HG03139 (cell line): ENCODE results near the gene LRFN4.
A peak's percentile ranks its signal among the peaks of the same experiment; 100 is the strongest.

Experiments
- ATAC-seq: cut with Tn5 transposase; IDR thresholded peaks from one replicate; pipeline ENCODE4 v1.9.1; 2021; ENCODE audit not compliant: unreplicated experiment

The LRFN4 gene

DNA sequence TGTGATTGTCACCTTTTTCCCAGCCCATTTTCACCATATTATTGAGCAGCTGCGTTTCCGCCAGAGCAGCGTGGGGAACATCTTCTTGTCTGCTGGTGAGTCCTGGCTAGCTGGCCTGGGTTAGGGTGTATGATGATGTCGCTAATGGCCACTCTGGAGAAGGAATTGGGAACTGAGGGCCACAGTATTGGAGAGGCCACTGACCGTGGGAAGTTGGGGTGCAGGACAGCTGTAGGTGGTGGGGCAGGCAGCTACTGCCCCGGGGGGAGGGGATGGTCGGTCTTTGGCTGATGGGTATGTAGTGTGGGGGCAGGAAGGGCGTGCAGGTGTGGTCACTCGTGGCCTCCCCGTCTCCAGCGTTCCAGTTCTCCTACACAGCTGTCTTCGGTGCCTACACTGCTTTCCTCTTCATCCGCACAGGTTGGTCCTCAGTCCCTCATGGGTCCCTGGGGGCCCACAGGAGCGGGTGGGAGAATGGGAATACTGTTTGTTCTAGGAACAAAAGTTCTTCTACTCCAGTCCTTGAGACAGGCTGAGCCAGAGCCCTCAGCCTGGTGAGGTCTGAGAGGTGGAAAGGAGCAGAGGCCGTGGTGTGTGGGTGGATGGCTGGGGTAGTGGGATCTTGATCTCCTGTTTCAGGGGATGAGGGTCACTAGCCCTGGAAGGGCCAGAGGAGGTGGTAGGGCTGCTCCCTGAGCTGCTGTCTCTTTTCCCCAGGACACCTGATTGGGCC is 11.6 kb upstream of the LRFN4 start:
- ATAC-seq, result no peak

DNA sequence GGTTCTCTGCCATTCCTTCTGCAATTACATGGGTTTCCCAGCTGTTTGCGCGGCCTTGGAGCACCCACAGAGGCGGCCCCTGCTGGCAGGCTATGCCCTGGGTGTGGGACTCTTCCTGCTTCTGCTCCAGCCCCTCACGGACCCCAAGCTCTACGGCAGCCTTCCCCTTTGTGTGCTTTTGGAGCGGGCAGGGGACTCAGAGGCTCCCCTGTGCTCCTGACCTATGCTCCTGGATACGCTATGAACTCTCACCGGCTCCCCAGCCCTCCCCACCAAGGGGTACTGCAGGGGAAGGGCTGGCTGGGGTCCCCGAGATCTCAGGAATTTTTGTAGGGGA is 11.0 kb upstream of the LRFN4 start:
- no peak for ATAC-seq

GRCh38 chr11:66846671-66847091 is 10.2 kb upstream of the LRFN4 start:
- no peak for ATAC-seq

GRCh38 chr11:66847461-66848232 is 9.2 kb upstream of the LRFN4 start:
- no peak for ATAC-seq

DNA sequence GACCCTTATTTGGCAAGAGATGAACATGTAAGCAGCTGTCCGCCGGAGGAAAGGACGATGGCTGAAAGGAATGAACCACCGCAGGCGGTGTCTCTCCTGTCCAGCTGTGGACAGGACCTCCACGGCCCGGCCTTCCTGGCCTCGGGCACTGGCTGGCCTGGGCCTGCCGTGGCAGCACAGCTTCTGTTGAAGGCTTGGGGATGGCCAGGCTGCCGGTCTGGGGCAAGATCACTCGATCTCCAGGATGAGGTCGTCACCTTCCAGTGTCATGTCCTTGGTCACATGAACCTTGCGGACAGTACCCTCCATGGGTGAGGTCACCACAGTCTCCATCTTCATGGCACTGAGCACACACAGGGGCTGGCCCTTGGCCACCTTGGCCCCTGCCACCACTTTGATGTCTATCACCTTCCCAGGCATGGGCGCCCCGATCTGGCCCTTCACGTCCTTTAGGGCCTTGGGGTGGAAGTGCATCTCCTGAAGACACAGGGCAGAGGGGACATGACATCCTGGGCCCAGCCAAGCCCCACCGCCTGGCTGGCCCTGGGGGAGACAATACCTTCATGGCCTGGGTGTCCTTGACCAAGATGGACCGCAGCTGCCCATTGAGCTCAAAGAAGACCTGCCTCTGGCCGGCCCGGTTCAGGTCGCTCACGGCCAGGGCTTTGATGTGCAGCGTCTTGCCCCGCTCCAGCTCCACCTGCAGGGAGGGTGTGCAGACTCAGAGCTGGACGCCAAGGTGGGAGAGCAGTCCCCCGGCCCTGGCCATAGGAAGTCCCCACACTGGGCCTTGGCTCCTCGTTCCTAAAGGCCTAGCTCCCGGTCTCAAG is 8.0 kb upstream of the LRFN4 start:
- no peak for ATAC-seq

- no peak for ATAC-seq
These were observed 7.2 kb upstream of the LRFN4 start for GRCh38 chr11:66849501-66850234.

GRCh38 chr11:66850235-66850587 is 6.7 kb upstream of the LRFN4 start:
- no peak for ATAC-seq

DNA sequence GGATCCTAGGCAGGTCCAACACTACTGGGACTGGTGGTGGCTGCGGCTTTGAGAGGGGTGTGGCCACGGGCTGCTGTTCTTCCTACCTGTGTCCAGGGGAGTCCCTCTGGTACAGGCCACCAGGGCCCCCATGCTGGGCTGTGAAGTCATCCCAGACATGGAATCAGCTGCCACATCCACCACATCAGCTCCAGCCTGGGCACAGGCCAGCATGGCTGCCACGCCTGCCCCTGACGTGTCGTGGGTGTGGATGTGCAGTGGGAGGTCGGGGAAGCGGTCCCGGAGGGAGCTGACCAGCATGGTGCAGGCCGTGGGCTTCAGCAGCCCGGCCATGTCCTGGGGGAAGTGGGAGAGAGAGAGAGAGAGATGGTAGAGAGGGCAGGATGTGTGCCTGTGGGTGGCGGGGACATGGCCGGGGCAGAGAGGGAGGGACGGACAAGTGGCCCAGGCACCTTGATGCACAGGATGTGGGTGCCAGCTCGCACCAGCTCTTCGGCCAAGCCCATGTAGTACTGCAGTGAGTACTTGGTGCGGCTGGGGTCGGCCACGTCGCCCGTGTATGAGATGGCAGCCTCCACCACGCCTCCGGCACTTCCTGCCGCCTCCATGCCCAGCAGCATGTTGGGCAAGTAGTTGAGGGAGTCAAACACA is 6.2 kb upstream of the LRFN4 start:
- ATAC-seq, result no peak

DNA sequence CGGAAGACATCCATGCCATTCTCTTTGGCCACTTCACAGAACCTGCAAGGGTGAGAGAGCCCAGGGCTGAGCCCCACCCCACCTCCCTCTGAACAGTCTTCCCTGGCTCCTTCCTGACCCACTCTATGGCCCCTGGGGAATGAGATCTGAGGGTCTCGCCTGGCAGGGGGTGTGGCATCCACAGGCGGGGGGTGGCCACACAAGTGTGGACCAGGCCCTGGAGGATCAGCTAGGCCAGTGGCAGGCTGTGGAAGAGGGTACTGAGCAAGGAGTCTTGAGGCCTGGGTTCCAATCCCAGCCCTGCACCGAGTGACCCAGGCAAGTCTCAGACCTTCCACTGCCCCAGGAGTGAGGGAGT is 5.6 kb upstream of the LRFN4 start:
- no peak for ATAC-seq

DNA sequence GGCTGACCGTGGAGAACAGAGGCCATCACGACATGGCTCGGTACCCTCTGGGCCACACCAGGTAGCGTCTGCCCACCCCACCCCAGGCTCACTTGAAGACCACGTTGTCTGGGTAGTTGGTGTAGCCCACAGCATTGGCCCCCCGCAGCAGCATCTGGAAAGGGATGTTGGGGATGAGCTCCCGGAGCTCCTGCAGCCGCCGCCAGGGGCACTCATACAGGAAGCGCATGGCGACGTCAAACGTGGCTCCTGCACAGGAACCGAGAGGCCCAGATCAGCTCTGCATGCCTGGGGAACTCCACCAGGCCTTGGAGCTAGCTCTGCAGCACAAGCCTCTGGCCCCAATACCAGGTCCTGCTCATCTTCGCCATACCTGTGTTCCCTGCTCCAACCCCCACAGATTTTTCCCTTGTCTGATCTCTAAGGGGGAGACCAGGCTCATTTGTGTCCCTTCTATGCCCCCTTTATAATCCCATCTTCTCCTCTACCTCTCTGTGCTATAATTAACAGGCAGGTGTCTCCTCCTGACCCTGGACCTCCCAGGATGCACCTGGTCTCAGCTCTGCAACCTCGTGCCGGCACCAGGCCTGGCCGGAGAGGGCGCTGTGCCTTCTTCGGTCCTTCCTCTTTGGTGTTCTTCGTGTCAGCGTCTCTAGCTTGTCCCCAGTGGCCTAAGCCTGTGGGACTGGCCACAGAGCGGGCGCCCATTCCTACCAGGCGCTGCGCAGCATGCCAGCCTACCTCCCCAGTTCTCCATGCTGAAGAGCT is 5.0 kb upstream of the LRFN4 start:
- ATAC-seq, result no peak

DNA sequence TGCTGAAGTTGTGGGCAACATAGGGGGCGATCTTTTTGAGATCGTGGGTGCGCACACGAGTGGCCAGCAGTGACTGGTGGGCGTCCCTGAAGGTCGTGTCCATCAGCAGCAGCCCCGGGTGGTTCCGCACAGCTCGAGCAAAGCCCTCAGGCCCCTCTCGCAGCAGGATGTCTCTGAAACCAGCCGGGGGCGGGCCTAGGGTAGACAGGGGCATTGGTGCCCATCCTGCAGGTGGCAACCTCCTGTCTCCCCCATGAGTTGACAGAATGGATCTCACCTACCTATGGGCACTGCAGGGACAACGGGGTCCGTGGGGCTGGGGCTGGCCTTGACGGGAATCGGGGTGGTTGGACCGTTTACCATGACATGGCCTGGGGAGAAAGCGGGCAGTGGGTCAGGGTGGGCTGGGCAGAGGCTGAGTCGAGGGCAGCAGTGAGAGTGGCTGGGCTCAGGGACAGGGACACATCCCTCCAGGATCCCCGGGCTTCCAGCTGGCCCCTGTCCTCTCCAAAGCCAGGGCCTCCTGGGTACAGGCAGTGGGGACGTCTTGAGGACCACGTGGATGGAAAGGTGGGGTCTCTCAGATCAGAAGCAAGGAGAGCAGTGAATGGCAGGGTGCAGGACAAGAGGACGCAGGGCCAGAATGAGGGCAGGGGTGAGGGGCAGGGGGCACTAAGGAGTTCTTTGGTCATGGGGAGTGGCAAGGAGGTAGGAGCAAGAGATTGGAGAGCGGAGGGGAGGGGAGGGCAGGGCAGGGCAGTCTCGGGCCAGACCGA is 4.2 kb upstream of the LRFN4 start:
- ATAC-seq, result no peak

DNA sequence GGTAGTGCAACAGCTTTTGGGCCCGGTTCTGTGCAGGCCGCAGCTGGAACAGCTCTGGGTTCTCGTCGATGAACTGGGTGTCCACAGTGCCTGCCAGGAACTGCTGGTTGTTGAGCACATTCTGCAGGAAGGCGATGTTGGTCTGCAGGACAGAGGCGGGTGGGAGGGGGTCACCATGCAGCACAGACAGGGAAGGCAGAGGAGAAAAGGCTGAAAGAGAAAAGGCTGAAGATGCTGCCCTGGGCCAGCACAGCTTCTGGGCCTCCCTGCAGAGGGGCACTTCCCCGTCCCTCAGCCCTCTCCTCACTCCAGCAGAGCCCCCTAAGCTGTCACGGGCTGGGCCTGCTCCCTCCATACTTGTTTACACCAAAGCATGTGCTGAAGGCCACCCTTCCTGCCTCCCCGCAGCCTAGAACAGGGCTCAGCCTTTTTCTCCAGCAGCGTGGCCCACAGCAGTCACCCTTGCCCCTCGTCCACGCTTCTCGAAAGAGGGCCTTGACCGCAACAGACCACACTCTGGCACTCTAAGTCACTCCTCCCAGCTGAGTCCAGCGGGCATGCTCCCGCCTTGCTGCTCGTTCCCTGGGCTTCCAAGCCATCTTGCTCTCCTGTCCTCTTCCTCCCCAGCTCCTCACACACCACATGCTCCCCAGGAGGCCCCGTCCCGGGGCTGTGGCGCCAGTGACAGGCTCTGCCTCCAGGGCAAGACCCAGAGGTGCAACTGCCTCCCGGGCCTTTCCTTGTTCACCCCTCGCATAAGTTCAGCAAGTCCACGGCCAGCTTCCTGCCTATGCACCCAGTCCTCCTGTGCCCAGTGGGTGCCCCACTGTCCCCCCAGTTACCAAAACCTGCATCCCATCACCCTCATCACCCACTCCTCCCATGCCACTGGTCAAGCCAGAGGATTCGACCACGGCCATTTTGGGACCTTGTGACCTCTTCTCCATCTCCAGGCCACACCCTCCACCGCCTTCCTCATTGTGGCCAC is 3.3 kb upstream of the LRFN4 start:
- no peak for ATAC-seq

DNA sequence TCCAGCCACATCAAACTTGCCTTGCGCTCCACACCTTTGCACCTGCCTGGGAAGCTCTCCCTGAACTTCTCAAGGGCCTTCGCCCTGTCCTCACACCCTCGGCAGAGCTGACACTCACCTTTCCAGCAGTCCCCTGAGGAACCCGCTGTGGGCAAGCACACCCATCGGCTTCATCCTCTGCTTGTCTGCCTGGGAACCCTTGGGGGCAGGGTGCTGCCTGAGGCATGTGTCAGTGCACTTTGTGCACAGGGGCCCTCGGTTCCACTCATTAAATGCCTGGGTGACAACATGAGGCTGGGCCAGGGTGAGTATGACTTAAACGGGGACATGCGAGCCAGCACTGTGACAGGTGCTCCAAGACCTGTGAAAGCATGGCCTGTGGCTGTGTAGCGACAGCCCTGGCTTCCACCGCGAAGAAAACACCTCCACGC is 2.6 kb upstream of the LRFN4 start:
- ATAC-seq, result no peak

DNA sequence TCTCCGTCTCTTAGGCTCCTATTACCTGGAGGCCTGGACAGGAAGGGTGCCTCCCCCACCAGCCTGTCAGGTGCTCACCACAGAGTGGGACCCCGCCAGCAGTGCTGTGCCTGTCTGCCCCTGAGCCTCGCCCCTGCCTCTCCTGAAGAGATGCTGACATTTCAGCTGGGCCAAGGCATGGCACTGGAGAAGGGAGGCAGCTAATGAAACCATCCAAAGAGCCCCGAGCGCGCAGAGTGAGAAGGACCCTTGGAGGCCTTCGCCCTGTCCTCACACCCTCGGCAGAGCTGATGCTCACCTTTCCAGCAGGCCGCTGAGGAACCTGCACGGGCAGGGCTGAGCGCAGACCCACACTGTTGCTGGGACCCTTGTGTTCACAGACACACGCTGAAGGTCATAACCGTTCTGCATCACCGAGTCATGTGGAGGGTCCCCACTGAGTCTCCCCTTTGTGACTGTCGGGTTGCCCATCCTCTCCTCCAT is 2.1 kb upstream of the LRFN4 start:
- no peak for ATAC-seq

GRCh38 chr11:66855574-66856495 is 1.0 kb upstream of the LRFN4 start:
- peak; percentile 63 for ATAC-seq

GRCh38 chr11:66857234-66857926 is 516 bp downstream of the LRFN4 start:
- no peak for ATAC-seq

GRCh38 chr11:66857927-66858185 is 992 bp downstream of the LRFN4 start:
- no peak for ATAC-seq
